Measurements from ENCODE around the gene MED22. TPM values are rescaled to one million over a fixed set of nuclear protein-coding genes. Genes with fewer than 3 reads are reported as not detected.
"Not testable (repeated sequence)": the region's sequence is repeated elsewhere in the genome, so short reads cannot be mapped to it uniquely, and the experiment has no call there.

Gene MED22
- total RNA-seq, 1 donor from 2014 or later, result 37.9 TPM

DNA sequence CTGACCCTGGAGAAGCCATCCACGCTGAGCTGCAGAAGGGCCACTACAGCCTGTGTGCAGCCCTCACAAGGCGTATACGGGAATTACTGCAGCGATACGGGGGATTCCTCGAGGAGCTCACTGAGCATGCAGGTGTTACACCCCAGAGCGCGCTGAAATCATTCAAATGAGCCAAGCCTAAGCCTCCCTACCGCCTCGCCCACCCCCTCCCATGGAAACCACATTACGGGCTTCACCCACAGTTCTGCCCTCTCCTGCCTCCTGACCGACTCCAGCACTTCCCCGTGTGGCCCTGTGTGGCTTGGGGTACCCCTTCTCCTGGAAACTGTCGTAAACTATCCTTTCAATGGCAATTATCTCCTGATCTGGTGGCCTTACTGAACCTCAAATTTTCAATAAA lies 25.2 kb downstream of the MED22 start:
- H3K27me3 Mint-ChIP-seq (ENCODE audit: insufficient read depth), result no peaks in the 10 kb centered on the region
- intact Hi-C loops (cut with micrococcal nuclease), result no loop called here

DNA sequence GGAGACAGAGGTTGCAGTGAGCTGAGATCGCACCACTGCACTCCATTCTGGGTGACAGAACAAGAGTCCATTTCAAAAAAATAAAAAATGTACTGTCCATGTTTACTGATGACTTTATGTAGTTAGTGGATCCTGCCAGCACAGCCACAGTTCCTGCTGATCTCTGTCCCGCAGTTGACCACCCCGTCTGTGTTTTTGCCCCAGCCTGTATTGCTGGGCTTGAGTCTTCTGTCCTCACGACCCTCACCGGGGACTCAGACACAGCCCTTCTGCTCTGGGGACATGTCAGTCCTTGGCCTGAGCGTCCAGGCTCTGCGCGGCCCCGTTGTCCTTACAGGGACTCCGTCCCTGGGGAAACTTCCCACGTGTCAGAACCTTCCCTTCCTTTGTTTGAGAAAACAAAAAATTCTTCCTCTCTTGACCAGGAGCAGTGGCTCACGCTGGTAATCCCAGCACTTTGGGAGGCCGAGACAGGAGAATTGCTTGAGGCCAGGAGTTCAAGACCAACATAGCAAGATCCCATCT lies 26.5 kb downstream of the MED22 start:
- H3K9me3 Mint-ChIP-seq, result no peaks in the 10 kb centered on the region
- no peaks in the 10 kb centered on the region for H3K4me1 Mint-ChIP-seq (ENCODE audit: low read depth)
- intact Hi-C loops (cut with micrococcal nuclease), result no loop called here
- no peak for DNase-seq (ENCODE audit: low spot score)
- H3K27ac Mint-ChIP-seq, result no peak overlapping the region
- no peak overlapping the region for H3K4me3 Mint-ChIP-seq
- no peaks in the 10 kb centered on the region for H3K36me3 Mint-ChIP-seq (ENCODE audit: low read depth)
- no peaks in the 10 kb centered on the region for H3K27me3 Mint-ChIP-seq (ENCODE audit: insufficient read depth)

More for the DNA sequence above, 25.2 kb downstream of the MED22 start:
- Mint-ChIP-seq H3K27ac (no peak overlapping the region), H3K36me3 (ENCODE audit: low read depth) (no peaks in the 10 kb centered on the region), H3K4me1 (ENCODE audit: low read depth) (no peaks in the 10 kb centered on the region), H3K9me3 (no peaks in the 10 kb centered on the region), H3K4me3 (no peak overlapping the region)
- DNase-seq (ENCODE audit: low spot score), result no peak

DNA sequence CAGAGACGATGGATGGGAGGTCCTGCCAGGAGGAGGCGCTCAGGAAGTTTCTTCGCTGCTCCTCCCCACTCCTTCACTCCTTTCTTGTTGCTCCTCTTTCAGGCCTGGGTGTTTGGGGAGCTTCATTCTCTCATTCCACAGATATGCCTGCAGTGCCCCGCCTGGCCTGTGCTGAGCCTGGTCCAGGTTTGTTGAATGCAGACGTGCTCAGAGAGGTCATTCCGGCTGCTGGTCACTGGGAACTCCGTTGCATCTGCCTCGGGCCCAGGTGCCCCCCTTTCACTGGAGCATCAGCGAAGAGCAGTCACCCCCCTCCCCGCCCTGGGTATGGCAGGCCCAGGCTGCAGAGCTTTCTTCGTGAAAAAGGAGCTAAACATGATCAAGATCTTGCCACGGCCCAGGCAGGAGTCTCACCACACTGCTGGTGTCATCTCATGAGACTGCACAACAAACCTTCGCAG lies 27.5 kb downstream of the MED22 start:
- H3K36me3 Mint-ChIP-seq (ENCODE audit: low read depth), result no peaks in the 10 kb centered on the region
- no peak overlapping the region for H3K27ac Mint-ChIP-seq
- H3K9me3 Mint-ChIP-seq, result no peaks in the 10 kb centered on the region
- H3K4me3 Mint-ChIP-seq, result no peak overlapping the region
- no peaks in the 10 kb centered on the region for H3K4me1 Mint-ChIP-seq (ENCODE audit: low read depth)
- no peak for DNase-seq (ENCODE audit: low spot score)
- intact Hi-C loops (cut with micrococcal nuclease), result no loop called here
- no peaks in the 10 kb centered on the region for H3K27me3 Mint-ChIP-seq (ENCODE audit: insufficient read depth)

DNA sequence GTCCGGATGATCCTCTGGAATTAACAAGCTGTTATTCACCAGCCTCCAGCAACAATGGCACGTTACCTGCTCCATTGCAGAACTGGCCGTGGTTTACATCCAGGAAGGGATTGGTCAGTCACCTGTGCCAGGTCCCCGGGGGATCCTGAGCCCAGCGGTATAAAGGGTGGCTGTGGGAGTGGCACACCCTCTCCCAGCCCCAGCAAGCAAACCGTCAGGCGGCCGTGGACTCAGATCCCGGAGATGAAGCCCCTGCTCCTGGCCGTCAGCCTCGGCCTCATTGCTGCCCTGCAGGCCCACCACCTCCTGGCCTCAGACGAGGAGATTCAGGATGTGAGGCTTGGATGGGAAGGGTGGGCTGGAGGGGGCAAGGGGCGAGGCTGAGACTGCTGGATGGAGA lies 30.4 kb downstream of the MED22 start:
- H3K36me3 Mint-ChIP-seq (ENCODE audit: low read depth); DNase-seq (ENCODE audit: low spot score); H3K4me3 Mint-ChIP-seq; intact Hi-C loops (cut with micrococcal nuclease); H3K9me3 Mint-ChIP-seq; H3K4me1 Mint-ChIP-seq (ENCODE audit: low read depth); H3K27ac Mint-ChIP-seq; H3K27me3 Mint-ChIP-seq (ENCODE audit: insufficient read depth): not testable (repeated sequence)

DNA sequence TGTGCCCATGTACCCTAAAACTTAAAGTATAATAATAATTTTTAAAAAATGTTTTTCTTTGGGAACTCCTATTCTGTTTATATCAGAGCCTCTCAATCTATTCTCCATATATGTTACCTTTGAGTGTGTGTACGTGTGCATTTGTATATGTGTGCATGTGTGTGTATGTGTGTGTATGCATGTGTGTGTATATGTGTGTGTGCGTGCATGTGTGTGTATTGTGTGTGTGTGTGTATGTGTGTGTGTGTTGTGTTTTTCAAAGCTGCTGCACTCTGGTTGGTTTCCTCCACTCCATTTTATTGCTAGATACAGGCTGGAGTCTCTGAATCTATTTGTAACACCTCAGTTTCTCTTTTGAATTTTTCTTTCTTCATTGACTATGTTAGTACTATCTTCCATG lies 31.9 kb downstream of the MED22 start:
- Mint-ChIP-seq H3K36me3 (ENCODE audit: low read depth) (no peaks in the 10 kb centered on the region), H3K4me1 (ENCODE audit: low read depth) (no peaks in the 10 kb centered on the region), H3K4me3 (no peak overlapping the region), H3K9me3 (no peaks in the 10 kb centered on the region), H3K27me3 (ENCODE audit: insufficient read depth) (peaks cover 2% of the 10 kb centered on the region), H3K27ac (no peak overlapping the region)
- no peak for DNase-seq (ENCODE audit: low spot score)
- intact Hi-C loops (cut with micrococcal nuclease), result no loop called here

DNA sequence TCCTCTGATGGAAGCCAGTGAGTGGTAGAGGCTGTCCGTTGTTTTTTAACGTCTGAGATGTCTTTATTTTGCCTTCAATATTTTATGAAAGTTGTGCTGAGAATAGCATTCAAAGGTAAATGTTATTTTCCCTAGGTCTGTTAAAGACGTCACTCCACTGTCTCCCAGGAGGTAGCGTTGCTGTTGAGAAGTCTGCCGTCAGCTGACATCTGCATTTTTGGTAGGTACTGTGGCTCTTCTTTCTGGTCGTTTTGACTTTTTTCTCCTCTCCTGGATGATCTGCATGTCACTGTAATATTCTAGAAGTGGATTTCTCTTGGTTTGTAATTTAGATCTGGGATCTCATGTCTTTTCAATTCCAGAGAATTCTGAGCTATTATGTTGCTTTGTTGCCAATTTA lies 38.3 kb downstream of the MED22 start:
- Mint-ChIP-seq H3K27me3 (ENCODE audit: insufficient read depth) (peaks cover 7% of the 10 kb centered on the region), H3K27ac (no peak overlapping the region), H3K9me3 (no peaks in the 10 kb centered on the region), H3K36me3 (ENCODE audit: low read depth) (no peaks in the 10 kb centered on the region), H3K4me1 (ENCODE audit: low read depth) (no peaks in the 10 kb centered on the region), H3K4me3 (no peak overlapping the region)
- no peak for DNase-seq (ENCODE audit: low spot score)
- intact Hi-C loops (cut with micrococcal nuclease), result no loop called here

DNA sequence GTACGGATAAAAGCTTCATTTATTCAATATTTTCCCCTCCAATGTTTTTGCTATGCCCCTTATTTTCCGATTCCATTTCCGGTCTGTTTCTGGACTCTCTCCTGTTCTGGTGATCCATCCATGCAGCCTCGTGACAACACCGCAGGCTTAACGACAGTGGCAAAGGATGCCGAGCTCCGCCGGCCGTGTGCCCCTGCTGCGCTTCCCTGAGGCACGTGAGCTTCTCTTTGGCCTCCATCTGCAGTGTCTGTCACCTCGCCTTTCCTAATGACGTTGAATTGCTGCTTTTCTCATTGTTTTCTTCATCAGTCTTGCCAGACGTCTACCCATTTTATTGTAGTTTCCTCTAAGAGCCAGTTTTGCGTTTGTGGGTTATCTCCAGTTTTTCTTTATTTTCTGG lies 40.6 kb downstream of the MED22 start:
- H3K4me1 Mint-ChIP-seq (ENCODE audit: low read depth), result no peaks in the 10 kb centered on the region
- intact Hi-C loops (cut with micrococcal nuclease), result no loop called here
- no peak overlapping the region for H3K27ac Mint-ChIP-seq
- H3K27me3 Mint-ChIP-seq (ENCODE audit: insufficient read depth), result peaks cover 7% of the 10 kb centered on the region
- H3K36me3 Mint-ChIP-seq (ENCODE audit: low read depth), result no peaks in the 10 kb centered on the region
- DNase-seq (ENCODE audit: low spot score), result no peak
- no peak overlapping the region for H3K4me3 Mint-ChIP-seq
- H3K9me3 Mint-ChIP-seq, result no peaks in the 10 kb centered on the region

DNA sequence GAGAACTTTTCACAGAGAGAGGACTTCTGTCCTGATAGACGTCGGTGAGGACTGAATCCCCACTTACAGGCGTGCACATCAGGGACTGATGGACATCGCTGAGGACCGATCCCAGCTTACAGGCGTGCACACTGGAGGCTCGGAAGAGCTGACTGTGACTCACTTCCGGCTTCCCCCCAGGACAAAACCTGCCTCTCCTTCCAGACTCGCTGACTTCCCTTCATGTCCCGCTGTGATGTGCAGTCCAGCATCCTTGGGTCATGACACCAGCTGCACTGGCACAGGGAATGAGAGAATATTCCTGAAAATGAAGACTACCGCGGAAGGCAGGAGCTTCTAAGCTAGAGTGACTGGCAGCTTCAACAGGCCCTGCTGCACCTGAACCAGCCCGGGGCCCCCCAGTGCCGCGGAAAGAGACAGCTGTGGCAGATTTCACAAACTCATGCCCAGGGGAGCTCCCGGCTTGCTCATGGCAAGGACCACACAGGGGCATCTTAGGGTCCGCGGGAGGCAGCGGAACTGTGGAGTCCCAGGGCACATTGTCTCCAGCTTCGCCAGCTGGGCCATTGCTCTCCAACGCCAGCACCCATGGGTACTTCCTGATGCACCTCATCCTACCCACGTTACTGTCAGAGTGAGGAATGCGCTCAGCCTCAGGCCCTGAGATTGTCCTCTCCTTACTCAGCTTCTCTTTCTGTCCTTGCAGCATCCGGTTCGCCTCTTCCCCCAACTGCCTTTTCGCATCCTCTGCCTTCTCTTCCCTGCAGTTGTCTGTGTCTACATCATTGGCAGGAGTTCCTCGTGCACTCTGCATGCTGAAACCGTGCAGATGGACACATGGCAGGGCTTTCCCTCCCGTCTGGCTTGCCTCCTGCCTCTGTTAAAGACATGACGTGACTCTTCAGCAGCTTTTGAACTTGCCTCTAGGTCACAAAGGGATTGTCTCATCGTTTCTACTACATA lies 41.4 kb downstream of the MED22 start:
- intact Hi-C loops (cut with micrococcal nuclease), result no loop called here
- DNase-seq (ENCODE audit: low spot score), result no peak
- Mint-ChIP-seq H3K4me1 (ENCODE audit: low read depth) (no peaks in the 10 kb centered on the region), H3K4me3 (no peak overlapping the region), H3K36me3 (ENCODE audit: low read depth) (no peaks in the 10 kb centered on the region), H3K27me3 (ENCODE audit: insufficient read depth) (peaks cover 7% of the 10 kb centered on the region), H3K27ac (no peak overlapping the region), H3K9me3 (no peaks in the 10 kb centered on the region)

DNA sequence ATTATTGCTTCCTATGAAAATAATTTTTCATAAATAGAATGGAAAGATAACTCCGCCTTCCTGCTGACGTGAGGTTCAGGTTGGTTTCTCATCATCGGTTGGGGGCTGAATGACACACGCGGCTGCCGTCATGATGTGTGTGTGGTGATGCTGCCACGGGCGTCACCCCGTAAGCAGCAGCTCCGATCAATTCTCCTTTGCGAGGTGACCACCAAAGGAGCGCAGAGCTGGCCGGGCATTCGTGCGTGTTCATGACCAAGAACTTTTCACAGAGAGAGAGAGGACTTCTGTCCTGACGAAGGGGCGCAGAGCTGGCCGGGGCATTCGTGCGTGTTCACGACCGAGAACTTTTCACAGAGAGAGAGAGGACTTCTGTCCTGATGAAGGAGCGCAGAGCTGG lies 42.2 kb downstream of the MED22 start:
- H3K4me3 Mint-ChIP-seq, result no peak overlapping the region
- no peaks in the 10 kb centered on the region for H3K4me1 Mint-ChIP-seq (ENCODE audit: low read depth)
- no peaks in the 10 kb centered on the region for H3K9me3 Mint-ChIP-seq
- no peak for DNase-seq (ENCODE audit: low spot score)
- intact Hi-C loops (cut with micrococcal nuclease), result no loop called here
- H3K36me3 Mint-ChIP-seq (ENCODE audit: low read depth), result no peaks in the 10 kb centered on the region
- H3K27me3 Mint-ChIP-seq (ENCODE audit: insufficient read depth), result peaks cover 6% of the 10 kb centered on the region
- H3K27ac Mint-ChIP-seq, result no peak overlapping the region

DNA sequence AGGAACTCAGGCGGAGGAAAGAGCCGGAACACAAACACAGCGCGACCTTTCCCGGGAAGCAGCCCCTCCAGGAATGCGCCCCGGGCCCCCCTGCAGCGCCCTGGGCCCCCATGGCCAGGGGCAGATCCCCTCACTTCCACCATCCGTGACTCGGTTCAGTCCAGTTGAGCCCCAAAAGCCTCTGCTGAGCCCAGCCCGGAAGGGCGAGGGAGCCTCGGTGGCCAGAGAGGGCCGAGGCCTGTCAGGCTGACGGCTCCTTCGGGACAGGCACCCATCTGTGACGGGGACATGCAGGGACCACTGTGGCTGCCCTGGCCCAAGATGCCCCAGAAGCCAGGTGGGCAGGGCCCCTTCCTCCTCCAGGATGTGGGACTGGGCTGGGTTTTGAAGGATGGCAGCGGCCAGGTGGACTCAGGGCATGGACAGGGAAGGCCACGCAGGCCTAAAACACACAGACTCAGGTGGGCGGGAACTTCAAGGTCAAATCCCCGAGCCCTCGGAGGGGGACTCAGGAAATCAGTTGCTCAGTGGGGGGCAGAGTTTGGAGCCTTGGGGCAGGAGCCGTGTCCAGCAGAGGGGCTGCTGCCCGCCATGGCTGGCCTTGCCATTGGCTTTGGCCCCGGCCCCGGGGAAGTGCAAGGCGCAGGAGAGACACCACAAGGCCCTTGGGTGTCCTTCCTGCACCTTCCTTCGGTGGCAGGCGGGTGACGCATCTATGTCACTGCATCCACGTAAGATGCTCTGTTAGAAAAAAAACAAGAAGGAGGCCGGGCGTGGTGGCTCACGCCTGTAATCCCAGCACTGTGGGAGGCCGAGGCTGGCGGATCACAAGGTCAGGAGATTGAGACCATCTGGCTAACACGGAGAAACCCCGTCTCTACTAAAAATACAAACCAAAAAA lies 43.2 kb downstream of the MED22 start:
- H3K36me3 Mint-ChIP-seq (ENCODE audit: low read depth), result no peaks in the 10 kb centered on the region
- no peaks in the 10 kb centered on the region for H3K9me3 Mint-ChIP-seq
- peaks cover 7% of the 10 kb centered on the region for H3K27me3 Mint-ChIP-seq (ENCODE audit: insufficient read depth)
- DNase-seq (ENCODE audit: low spot score), result no peak
- intact Hi-C loops (cut with micrococcal nuclease), result no loop called here
- no peaks in the 10 kb centered on the region for H3K4me1 Mint-ChIP-seq (ENCODE audit: low read depth)
- no peak overlapping the region for H3K4me3 Mint-ChIP-seq
- H3K27ac Mint-ChIP-seq, result no peak overlapping the region

DNA sequence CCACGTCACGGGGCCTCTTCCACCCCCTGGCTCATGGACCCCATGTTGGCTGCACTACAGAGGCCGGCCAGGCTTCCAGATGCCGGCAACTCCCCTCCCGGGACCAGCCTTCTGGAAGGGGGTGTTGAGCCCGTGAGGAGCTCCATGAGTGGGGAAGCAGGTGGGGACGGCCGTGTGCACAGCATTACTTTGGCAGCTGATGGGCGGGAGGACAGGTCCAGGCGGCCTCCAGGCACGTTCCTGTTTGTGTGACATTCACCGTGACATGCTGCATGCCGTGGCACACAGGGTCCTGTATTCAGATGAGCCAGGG lies 43.8 kb downstream of the MED22 start:
- peaks cover 7% of the 10 kb centered on the region for H3K27me3 Mint-ChIP-seq (ENCODE audit: insufficient read depth)
- intact Hi-C loops (cut with micrococcal nuclease), result no loop called here
- no peak overlapping the region for H3K4me3 Mint-ChIP-seq
- H3K4me1 Mint-ChIP-seq (ENCODE audit: low read depth), result no peaks in the 10 kb centered on the region
- H3K9me3 Mint-ChIP-seq, result no peaks in the 10 kb centered on the region
- H3K27ac Mint-ChIP-seq, result no peak overlapping the region
- no peaks in the 10 kb centered on the region for H3K36me3 Mint-ChIP-seq (ENCODE audit: low read depth)
- no peak for DNase-seq (ENCODE audit: low spot score)

DNA sequence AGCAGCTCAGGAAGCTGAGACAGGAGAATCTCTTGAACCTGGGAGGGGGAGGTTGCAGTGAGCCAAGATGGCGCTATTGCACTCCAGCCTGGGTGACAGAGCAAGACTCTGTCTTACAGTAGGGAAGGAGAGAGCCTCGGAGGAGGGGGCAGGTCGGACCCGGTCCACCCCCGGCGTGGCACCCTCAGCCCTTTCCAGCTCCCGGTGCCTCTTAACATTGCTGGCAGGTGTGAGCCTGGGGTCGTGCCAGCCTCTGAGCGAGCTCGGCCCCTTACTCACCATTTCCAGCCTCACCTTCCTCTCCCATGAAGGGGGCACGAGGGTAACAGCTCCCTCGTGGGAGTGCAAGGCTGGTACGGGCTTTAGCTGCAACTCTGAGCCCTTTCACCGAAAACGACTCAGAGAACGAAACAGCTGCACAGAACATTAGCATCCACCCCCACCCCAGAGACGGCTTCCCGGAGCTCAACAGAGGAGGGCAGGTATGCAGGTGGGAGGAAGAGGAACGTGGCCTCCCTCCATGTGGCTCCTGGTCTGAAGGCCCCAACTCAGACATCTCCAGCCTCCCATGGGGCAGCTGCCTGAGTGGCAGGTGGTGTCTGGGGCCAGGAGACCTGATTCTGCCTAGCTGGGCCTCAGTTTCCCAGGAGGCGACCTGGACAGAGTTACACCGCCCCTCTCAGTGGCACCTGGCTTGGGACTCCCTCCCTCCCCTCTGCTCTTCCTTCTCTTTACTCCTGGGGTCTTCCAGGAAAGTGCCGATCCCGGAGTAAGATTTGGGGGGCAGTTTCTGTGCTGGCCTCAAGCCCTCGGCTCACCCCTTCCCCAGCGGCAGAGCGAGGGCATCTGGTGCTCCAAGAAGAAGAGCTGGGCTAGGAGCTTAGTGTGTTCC lies 44.4 kb downstream of the MED22 start:
- intact Hi-C loops (cut with micrococcal nuclease), result no loop called here

More for the DNA sequence above, 44.4 kb downstream of the MED22 start:
- Mint-ChIP-seq H3K27me3 (ENCODE audit: insufficient read depth) (peaks cover 7% of the 10 kb centered on the region), H3K36me3 (ENCODE audit: low read depth) (no peaks in the 10 kb centered on the region), H3K27ac (no peak overlapping the region), H3K4me3 (no peak overlapping the region), H3K9me3 (no peaks in the 10 kb centered on the region), H3K4me1 (ENCODE audit: low read depth) (no peaks in the 10 kb centered on the region)
- no peak for DNase-seq (ENCODE audit: low spot score)

Data from activated T-helper 1 cell treated with anti-CD3 and anti-CD28 coated beads, Interleukin-12 subunit alpha, Interleukin-12 subunit beta, Interleukin-2, Interleukin-4 antibody, amounts not matched to agents 30 ng/mL and 10 ng/mL and 1 ng/mL, durations not matched to agents 14 hours and 24 hours and 36 hours (primary cell).